ENCODE data around the gene SLC13A2. TPM values are rescaled to one million over a fixed set of nuclear protein-coding genes. Genes with fewer than 3 reads are reported as not detected.
A peak's percentile ranks its signal among the peaks of the same experiment; 100 is the strongest.

The SLC13A2 gene
- total RNA-seq, 1 donor from 2014 or later = not detected

DNA sequence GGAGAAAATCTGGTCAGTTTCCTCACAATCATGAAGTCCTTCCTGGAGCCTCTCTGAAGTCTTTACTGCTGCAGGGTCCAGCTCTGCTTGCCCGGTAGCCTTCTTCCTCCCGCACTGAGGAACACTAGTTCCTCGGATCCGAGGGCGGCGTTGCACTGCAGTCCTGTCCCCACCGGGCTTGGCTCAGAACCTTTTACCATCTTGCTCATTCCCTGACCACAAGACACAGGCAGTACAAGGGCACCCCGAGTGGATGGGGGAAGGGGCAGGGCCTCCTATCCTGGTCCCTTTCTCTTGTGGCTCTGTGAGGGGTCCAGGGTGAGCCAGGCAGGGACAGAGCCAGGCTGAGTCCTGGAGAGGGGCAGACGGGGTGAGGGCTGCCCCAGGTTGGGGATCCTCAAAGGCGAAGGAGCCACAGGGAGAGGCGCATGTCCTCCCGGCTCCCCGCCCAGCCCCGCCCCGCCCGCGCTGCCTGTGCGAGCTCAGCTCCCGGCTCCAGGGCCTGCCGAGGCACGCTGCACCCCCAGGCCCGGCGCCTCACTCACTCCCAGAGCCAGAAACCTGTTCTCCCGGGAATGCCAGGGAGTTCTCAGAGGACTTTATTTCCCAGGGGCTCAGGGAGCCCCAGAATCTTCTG is 34.2 kb downstream of the SLC13A2 start:
- H3K4me3 ChIP-seq (ENCODE audit: low read depth, low read length) = no peak overlapping the region
- no peak for DNase-seq (ENCODE audit: low read depth)
- TF ChIP-seq, protein P1, sequence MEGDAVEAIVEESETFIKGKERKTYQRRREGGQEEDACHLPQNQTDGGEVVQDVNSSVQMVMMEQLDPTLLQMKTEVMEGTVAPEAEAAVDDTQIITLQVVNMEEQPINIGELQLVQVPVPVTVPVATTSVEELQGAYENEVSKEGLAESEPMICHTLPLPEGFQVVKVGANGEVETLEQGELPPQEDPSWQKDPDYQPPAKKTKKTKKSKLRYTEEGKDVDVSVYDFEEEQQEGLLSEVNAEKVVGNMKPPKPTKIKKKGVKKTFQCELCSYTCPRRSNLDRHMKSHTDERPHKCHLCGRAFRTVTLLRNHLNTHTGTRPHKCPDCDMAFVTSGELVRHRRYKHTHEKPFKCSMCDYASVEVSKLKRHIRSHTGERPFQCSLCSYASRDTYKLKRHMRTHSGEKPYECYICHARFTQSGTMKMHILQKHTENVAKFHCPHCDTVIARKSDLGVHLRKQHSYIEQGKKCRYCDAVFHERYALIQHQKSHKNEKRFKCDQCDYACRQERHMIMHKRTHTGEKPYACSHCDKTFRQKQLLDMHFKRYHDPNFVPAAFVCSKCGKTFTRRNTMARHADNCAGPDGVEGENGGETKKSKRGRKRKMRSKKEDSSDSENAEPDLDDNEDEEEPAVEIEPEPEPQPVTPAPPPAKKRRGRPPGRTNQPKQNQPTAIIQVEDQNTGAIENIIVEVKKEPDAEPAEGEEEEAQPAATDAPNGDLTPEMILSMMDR (conservative IDR thresholded peaks at IDR 0.05; ENCODE audit: low read depth, low read length) = no peak

DNA sequence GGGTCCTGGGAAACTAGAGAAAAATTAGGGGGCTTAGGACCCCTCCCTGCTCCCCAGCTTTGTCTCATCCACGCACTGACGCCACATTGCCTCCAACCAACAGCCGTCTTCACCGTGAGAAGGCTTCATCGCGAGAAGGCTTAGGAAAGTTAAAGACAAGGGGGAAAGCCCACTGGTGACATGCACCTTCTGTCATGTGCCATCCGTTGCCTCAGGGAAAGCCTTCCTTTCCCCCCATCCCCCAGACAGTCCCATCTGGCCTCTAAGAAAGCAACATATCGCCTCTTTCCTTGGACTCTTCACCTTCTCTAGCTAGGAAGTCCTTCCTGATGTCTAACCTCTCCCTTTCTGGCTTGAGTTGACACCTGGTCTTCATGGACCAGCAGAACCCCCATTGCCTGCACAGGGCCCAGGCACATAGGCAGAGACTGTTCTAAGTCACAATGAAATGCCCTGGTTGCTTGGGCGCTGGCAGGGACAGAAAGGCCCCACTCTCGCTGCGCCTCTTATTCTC is 34.8 kb downstream of the SLC13A2 start:
- H3K4me3 ChIP-seq (ENCODE audit: low read depth, low read length) = no peak overlapping the region
- DNase-seq (ENCODE audit: low read depth) = no peak
- TF ChIP-seq, protein P1 (conservative IDR thresholded peaks at IDR 0.05; ENCODE audit: low read depth, low read length) = no peak

DNA sequence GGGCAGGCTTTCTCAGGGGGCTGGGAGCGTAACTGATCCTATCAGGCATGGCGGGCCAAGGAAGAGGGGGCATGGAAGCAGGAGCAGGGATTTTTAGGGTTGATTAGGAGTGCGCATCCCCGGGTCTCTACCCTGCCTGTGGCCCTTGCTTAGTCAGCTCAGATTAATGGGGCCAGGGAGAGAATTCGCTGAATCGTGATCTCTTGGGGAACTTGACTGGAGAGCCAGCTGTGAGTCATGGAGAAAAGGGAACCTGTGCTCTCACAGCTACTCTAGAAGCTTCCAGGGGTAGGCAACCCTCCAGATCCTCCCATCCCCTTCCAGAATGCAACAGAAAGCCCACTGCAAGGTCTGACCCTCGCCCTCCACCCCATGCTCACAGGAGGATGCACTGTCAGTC is 36.3 kb downstream of the SLC13A2 start:
- H3K4me3 ChIP-seq (ENCODE audit: low read depth, low read length) = no peak overlapping the region
- no peak for DNase-seq (ENCODE audit: low read depth)
- TF ChIP-seq, protein P1 (conservative IDR thresholded peaks at IDR 0.05; ENCODE audit: low read depth, low read length) = no peak

DNA sequence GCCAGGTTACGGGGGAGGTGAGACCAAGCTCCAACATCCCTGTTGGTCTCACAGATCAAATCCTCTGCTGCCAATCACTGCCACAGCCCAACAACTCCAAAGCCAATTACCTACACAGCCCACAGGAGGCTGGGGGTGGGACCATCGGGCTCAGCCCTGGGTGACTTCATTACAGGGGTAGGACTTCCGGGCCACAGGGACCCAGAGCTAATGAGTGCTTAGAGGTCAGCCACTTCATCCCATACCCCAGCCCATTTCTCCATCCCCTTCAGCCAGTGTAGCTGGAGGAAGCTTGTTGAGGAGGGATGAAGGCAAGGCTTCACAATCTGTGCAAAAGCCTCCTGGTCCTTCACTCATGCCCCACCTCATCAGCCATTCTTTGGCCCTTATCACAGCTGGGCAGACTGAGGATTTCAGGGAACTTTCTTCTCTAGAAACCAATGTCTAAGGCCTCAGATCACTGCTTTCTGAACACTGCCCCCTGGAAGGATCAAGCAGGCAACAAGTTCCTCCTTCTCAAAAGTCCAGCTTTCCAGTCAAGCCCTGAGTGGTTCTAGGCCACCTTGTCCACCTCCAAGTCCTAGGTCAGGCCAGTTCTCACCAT is 38.5 kb downstream of the SLC13A2 start:
- no peak for DNase-seq (ENCODE audit: low read depth)
- H3K4me3 ChIP-seq (ENCODE audit: low read depth, low read length) = no peak overlapping the region
- TF ChIP-seq, protein P1 (conservative IDR thresholded peaks at IDR 0.05; ENCODE audit: low read depth, low read length) = peak; percentile 18

DNA sequence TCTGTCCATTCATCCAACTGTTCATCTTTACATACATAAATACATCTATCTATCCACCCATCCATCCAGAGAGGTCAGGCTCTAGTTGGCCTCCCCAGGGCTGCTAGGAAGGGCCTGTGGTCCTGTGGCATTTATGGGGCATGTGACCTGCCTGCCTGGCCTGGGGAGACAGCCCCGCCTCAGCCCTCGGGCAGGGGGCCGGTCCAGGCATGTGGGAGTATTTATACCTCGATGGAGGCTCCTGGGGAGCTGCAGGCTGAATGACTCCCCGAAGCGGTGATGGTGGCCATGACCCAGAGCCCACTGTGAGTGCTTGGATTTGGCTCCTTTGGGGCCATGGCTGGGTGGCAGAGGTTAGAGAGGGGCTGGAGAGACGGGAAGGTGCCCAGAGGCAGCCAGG is 40.0 kb downstream of the SLC13A2 start:
- no peak overlapping the region for H3K4me3 ChIP-seq (ENCODE audit: low read depth, low read length)
- TF ChIP-seq, protein P1 (conservative IDR thresholded peaks at IDR 0.05; ENCODE audit: low read depth, low read length) = no peak
- no peak for DNase-seq (ENCODE audit: low read depth)

DNA sequence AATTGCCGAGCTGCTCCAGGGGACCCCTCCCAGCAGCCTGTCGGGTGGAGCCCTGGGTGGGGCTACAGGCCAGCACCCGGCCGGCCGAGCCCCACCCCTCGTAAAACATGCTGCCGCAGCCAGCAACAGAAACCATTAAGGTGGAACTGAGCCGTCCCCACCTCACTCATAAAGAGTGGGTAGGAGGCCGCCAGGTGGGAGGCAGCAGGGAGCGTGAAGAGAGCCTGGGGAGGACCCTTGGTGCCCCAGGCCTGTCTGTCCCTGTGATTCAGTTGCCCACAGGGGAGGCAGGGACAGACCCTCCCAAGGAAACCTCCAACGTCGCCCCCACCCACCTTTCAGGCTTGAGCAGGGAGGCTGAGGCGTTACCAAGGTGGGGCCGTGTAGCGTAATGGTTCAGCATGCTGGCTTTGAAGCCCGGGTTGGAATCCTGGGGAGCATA is 41.1 kb downstream of the SLC13A2 start:
- TF ChIP-seq, protein P1 (conservative IDR thresholded peaks at IDR 0.05; ENCODE audit: low read depth, low read length) = no peak
- no peak for DNase-seq (ENCODE audit: low read depth)
- H3K4me3 ChIP-seq (ENCODE audit: low read depth, low read length) = no peak overlapping the region

Data from epithelial cell of proximal tubule (primary cell).